Measurements from ENCODE around the gene MAPK11. TPM values are rescaled to one million over a fixed set of nuclear protein-coding genes. Genes with fewer than 3 reads are reported as not detected.

MAPK11 gene
- total RNA-seq, 2 experiments from 2014 or later: 5.9 to 6.2 TPM

- ChIA-PET CTCF (interaction anchor here (2.1 kb wide), 1 partner anchor 17 kb away, joined by 4 read pairs; the partner anchor contains the start of gene TUBGCP6), POLR2A (interaction anchor here (1.1 kb wide), 1 partner anchor 13 kb away, joined by 3 read pairs; no protein-coding TSS in a partner anchor)
- H3K9me3 Mint-ChIP-seq: no peaks in the 10 kb centered on the region
- no peak overlapping the region for H3K27ac Mint-ChIP-seq
- DNase-seq (no peak), ATAC-seq (no peak)
- H3K4me1 Mint-ChIP-seq (ENCODE audit: low read depth): no peaks in the 10 kb centered on the region
- no peaks in the 10 kb centered on the region for H3K27me3 Mint-ChIP-seq
- no peak for TF ChIP-seq CTCF (IDR thresholded peaks at IDR 0.05)
- intact Hi-C loops (cut with micrococcal nuclease): no loop called here
- H3K4me3 Mint-ChIP-seq: no peak overlapping the region
- H3K36me3 Mint-ChIP-seq (ENCODE audit: low read depth): peaks cover 22% of the 10 kb centered on the region
Measured at GRCh38 chr22:50226875-50227165, 43.4 kb downstream of the MAPK11 start.

GRCh38 chr22:50226063-50226874, 43.9 kb downstream of the MAPK11 start:
- no peak for DNase-seq
- ChIA-PET CTCF (no interaction called here), POLR2A (interaction anchor here (1.1 kb wide), 1 partner anchor 14 kb away, joined by 3 read pairs; no protein-coding TSS in a partner anchor)
- H3K27ac Mint-ChIP-seq: no peak overlapping the region
- intact Hi-C loops (cut with micrococcal nuclease): no loop called here
- TF ChIP-seq CTCF (IDR thresholded peaks at IDR 0.05): no peak
- H3K27me3 Mint-ChIP-seq: no peaks in the 10 kb centered on the region
- no peak overlapping the region for H3K4me3 Mint-ChIP-seq
- H3K36me3 Mint-ChIP-seq (ENCODE audit: low read depth): peaks cover 22% of the 10 kb centered on the region
- no peaks in the 10 kb centered on the region for H3K4me1 Mint-ChIP-seq (ENCODE audit: low read depth)
- H3K9me3 Mint-ChIP-seq: no peaks in the 10 kb centered on the region
- no peak for ATAC-seq

- POLR2A ChIA-PET: interaction anchor here (1.1 kb wide), 1 partner anchor 14 kb away, joined by 3 read pairs; no protein-coding TSS in a partner anchor
- H3K36me3 Mint-ChIP-seq (ENCODE audit: low read depth): peaks cover 27% of the 10 kb centered on the region
- DNase-seq (no peak), ATAC-seq (no peak)
- CTCF ChIA-PET: no interaction called here
- H3K27me3 Mint-ChIP-seq: no peaks in the 10 kb centered on the region
- no peaks in the 10 kb centered on the region for H3K9me3 Mint-ChIP-seq
- H3K4me1 Mint-ChIP-seq (ENCODE audit: low read depth): no peaks in the 10 kb centered on the region
- H3K4me3 Mint-ChIP-seq: no peak overlapping the region
- no peak overlapping the region for H3K27ac Mint-ChIP-seq
- intact Hi-C loops (cut with micrococcal nuclease): no loop called here
- TF ChIP-seq CTCF (IDR thresholded peaks at IDR 0.05): no peak
Measured at GRCh38 chr22:50225200-50225969, 44.8 kb downstream of the MAPK11 start.

GRCh38 chr22:50224071-50224470, 46.1 kb downstream of the MAPK11 start:
- Mint-ChIP-seq H3K4me3 (no peak overlapping the region), H3K9me3 (no peaks in the 10 kb centered on the region), H3K27me3 (no peaks in the 10 kb centered on the region), H3K27ac (no peak overlapping the region), H3K4me1 (ENCODE audit: low read depth) (no peaks in the 10 kb centered on the region), H3K36me3 (ENCODE audit: low read depth) (peaks cover 36% of the 10 kb centered on the region)
- CTCF ChIA-PET: no interaction called here
- intact Hi-C loops (cut with micrococcal nuclease): no loop called here
- no peak for TF ChIP-seq CTCF (IDR thresholded peaks at IDR 0.05)
- DNase-seq (no peak), ATAC-seq (no peak)
- POLR2A ChIA-PET: interaction anchor here (1.1 kb wide), 1 partner anchor 71 kb away, joined by 3 read pairs; no protein-coding TSS in a partner anchor

- Mint-ChIP-seq H3K4me3 (no peak overlapping the region), H3K36me3 (ENCODE audit: low read depth) (peaks cover 35% of the 10 kb centered on the region), H3K4me1 (ENCODE audit: low read depth) (no peaks in the 10 kb centered on the region), H3K27me3 (no peaks in the 10 kb centered on the region), H3K9me3 (no peaks in the 10 kb centered on the region), H3K27ac (no peak overlapping the region)
- ChIA-PET POLR2A (no interaction called here), CTCF (no interaction called here)
- no peak for ATAC-seq
- no peak for DNase-seq
- intact Hi-C loops (cut with micrococcal nuclease): no loop called here
- no peak for TF ChIP-seq CTCF (IDR thresholded peaks at IDR 0.05)
Measured at GRCh38 chr22:50222508-50222907, 47.7 kb downstream of the MAPK11 start.
